Mammary epithelial cell (primary cell): ENCODE measurements around the gene ANO2.

Experiments used
- CTCF ChIP-seq, 2 donors: IDR thresholded peaks in 1 of 2; conservative IDR thresholded peaks in 1 of 2; 2 replicates each; pipeline ENCODE4 v1.5.1; 2011 to 2012; ENCODE audit warnings: inconsistent platforms in 2 of 2, low read length in 2 of 2, mild to moderate bottlenecking in 2 of 2, control low read depth in 1 of 2, low read depth in 1 of 2; ENCODE audit not compliant: insufficient read depth in 1 of 2; ENCODE audit errors: extremely low read depth in 1 of 2
- EZH2 ChIP-seq: IDR thresholded peaks from 2 replicates; pipeline ENCODE4 v1.6.1; 2012; ENCODE audit warnings: low read length, inconsistent platforms, borderline replicate concordance

- TF ChIP-seq CTCF (conservative IDR thresholded peaks at IDR 0.05 in 1 of 2, IDR thresholded peaks at IDR 0.05 in 1 of 2; ENCODE audit: extremely low read depth in 1 of 2, insufficient read depth in 1 of 2, low read depth in 1 of 2, low read length in 2 of 2) (no peak), EZH2 (no peak)
Measured at GRCh38 chr12:5593086-5593485, 352.0 kb downstream of the ANO2 start.
